Measurements from ENCODE around the gene PRSS21.

PRSS21 gene

GRCh38 chr16:2771496-2772402 lies 45.3 kb upstream of the PRSS21 start:
- TF ChIP-seq ZFX (IDR thresholded peaks at IDR 0.05) = no peak
- TF ChIP-seq, protein P1, sequence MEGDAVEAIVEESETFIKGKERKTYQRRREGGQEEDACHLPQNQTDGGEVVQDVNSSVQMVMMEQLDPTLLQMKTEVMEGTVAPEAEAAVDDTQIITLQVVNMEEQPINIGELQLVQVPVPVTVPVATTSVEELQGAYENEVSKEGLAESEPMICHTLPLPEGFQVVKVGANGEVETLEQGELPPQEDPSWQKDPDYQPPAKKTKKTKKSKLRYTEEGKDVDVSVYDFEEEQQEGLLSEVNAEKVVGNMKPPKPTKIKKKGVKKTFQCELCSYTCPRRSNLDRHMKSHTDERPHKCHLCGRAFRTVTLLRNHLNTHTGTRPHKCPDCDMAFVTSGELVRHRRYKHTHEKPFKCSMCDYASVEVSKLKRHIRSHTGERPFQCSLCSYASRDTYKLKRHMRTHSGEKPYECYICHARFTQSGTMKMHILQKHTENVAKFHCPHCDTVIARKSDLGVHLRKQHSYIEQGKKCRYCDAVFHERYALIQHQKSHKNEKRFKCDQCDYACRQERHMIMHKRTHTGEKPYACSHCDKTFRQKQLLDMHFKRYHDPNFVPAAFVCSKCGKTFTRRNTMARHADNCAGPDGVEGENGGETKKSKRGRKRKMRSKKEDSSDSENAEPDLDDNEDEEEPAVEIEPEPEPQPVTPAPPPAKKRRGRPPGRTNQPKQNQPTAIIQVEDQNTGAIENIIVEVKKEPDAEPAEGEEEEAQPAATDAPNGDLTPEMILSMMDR (conservative IDR thresholded peaks at IDR 0.05) = no peak
- no peak overlapping the region for H3K27ac ChIP-seq

GRCh38 chr16:2773188-2773968 lies 43.7 kb upstream of the PRSS21 start:
- H3K27ac ChIP-seq = no peak overlapping the region
- no peak for TF ChIP-seq ZFX (IDR thresholded peaks at IDR 0.05)
- TF ChIP-seq, protein P1 (conservative IDR thresholded peaks at IDR 0.05) = no peak

DNA sequence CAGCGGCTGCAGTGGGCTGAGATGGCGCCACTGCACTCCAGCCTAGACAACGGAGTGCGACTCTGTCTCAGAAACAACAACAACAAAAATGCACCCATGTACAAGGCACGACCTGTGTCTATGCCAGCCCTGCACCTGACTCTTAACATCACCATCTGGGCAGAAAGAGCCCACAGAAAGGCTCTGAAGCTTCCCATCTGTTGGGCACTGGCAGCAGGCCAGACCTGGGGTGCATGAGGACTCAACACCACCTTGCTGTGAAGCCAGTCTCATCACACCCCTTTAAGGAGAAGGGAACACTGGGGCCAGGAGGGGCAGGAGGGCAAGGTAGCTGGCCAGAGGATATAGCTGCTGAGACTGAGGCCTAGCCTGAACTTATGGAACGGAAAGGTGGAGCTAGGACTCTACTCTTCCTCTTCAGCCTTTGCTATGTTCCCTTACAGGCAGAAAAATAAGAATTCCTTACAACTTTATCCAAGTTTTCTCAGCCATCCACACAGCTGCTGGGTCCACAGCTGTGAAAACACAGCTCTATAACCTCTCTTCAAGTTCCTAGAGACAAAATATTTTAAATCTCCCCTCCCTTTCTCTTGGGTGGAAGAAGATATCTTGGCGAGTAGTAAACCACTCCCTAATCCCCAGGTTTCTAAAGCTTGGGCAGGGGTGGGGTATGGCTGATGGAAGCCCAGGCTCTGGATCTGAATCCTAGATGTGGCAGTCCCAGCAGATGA lies 42.7 kb upstream of the PRSS21 start:
- no peak for TF ChIP-seq ZFX (IDR thresholded peaks at IDR 0.05)
- TF ChIP-seq, protein P1 (conservative IDR thresholded peaks at IDR 0.05) = no peak
- H3K27ac ChIP-seq = no peak overlapping the region

DNA sequence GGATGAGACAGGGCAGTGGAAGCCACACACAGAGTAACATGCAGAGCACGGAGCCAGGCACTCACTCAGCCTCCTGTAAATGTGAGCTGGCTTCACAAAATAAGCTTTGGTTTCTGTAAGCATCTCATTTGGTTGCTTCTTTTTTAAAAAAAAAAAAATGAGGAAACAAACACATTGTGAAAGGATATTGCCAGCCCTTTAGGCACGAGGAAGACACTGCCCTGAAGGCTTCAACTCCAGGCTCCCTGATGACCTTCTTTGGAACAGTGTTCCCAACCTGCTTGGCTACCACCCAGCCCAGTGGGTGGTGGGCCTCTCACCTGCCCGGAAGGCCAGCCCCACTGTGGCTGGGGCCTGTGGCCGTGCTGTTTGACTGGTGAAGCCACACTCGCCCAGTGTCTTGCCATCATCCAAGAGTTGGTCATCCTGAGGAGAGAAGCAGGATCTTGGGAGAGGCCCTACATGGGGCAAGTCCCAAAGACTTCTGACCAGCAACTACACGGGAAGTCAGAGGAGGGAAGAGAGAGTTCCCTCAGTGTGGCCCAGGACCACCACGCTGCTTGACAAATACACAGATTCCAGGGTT lies 41.8 kb upstream of the PRSS21 start:
- no peak overlapping the region for H3K27ac ChIP-seq
- TF ChIP-seq, protein P1 (conservative IDR thresholded peaks at IDR 0.05) = no peak
- no peak for TF ChIP-seq ZFX (IDR thresholded peaks at IDR 0.05)

DNA sequence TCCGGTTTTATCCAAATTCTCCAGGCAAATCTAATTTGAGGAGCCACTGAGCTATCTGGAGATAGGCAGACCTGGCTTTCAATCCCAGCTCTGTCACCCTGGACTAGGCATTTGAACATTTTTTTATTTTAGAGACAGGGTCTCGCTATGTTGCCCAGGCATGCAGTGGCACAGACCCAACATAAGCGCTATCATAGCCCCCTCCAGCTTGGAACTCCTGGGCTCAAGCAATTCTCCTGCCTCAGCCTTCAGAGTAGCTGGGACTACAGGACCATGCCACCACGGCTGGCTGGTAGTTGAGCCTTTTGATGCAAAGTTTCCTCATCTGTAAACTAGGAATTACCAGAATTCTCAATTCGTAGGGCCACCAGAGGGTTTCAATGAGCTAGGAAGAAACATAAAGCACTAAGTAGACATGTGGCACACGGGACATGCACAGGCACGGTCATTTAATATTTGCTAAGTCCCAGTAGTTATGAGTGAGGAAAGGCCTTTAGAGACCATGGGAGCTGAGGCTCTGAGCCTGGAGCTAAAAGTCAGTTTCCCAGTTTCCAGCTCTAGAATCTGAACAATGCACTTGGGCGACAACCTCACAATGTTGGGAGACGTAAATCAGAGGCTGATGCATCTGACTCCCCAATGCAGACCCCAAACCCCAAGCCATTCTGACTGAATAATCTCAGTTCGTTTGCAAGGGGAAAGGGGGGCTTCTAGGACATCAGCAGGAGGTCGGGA lies 41.1 kb upstream of the PRSS21 start:
- peak overlapping the region; percentile 100 for H3K27ac ChIP-seq
- no peak for TF ChIP-seq ZFX (IDR thresholded peaks at IDR 0.05)
- TF ChIP-seq, protein P1 (conservative IDR thresholded peaks at IDR 0.05) = no peak

GRCh38 chr16:2776500-2777139 lies 40.4 kb upstream of the PRSS21 start:
- peak overlapping the region; percentile 100 for H3K27ac ChIP-seq
- TF ChIP-seq ZFX (IDR thresholded peaks at IDR 0.05) = no peak
- TF ChIP-seq, protein P1 (conservative IDR thresholded peaks at IDR 0.05) = no peak
